SU-DHL-6 (cell line): ENCODE data around the gene AGTR1.

Experiments used
- H2AFZ ChIP-seq: fragments of 200-600 bp; sonication (generic); 2 replicates; pipeline ENCODE4 v1.6.1; 2014; ENCODE audit warnings: low read depth, mild to moderate bottlenecking, moderate library complexity, mixed read lengths, antibody characterized with exemption, low read length; ENCODE audit not compliant: severe bottlenecking
- H3F3A ChIP-seq: fragments of 200-600 bp; shearing (Covaris generic); 2 replicates; pipeline ENCODE4 v1.6.0; 2016; ENCODE audit warnings: antibody characterized with exemption, mild to moderate bottlenecking; ENCODE audit not compliant: insufficient read depth
- H3K27ac ChIP-seq: fragments of 200-600 bp; sonication (generic); 2 replicates; pipeline ENCODE4 v1.5.1; 2016; ENCODE audit warnings: low read depth, mild to moderate bottlenecking, low read length, moderate library complexity, mixed read lengths
- H3K27me3 ChIP-seq: fragments of 200-600 bp; sonication (generic), shearing (Covaris generic); 2 replicates; pipeline ENCODE4 v1.6.0; 2014; ENCODE audit warnings: mild to moderate bottlenecking, low read length
- H3K36me3 ChIP-seq: fragments of 200-600 bp; sonication (generic); 2 replicates; pipeline ENCODE4 v1.6.1; 2014; ENCODE audit warnings: mild to moderate bottlenecking, low read length, mixed read lengths
- H3K4me2 ChIP-seq: fragments of 300-600, 200-600 bp; shearing (Covaris generic), sonication (generic); 2 replicates; pipeline ENCODE4 v1.6.0; 2014; ENCODE audit warnings: low read length, low read depth, mild to moderate bottlenecking; ENCODE audit not compliant: poor library complexity, severe bottlenecking
- H3K4me3 ChIP-seq: fragments of 200-600 bp; sonication (generic); 2 replicates; pipeline ENCODE4 v1.5.1; 2014; ENCODE audit warnings: antibody characterized with exemption, low read length, mild to moderate bottlenecking, mixed read lengths; ENCODE audit not compliant: insufficient read depth, poor library complexity, severe bottlenecking
- H3K79me2 ChIP-seq: fragments of 200-600 bp; sonication (generic); 2 replicates; pipeline ENCODE4 v1.6.1; 2014; ENCODE audit warnings: mild to moderate bottlenecking, low read length, moderate library complexity; ENCODE audit not compliant: insufficient read depth
- H3K9ac ChIP-seq: fragments of 200-600 bp; sonication (generic); 2 replicates; pipeline ENCODE4 v1.7.0; 2014; ENCODE audit warnings: mild to moderate bottlenecking, low read length
- H3K9me2 ChIP-seq: fragments of 200-600 bp; sonication (generic); replicated peaks from 2 replicates; pipeline ENCODE4 v1.6.1; 2014; ENCODE audit warnings: low read length; ENCODE audit not compliant: insufficient read depth
- H3K9me3 ChIP-seq: fragments of 200-600 bp; sonication (generic); 2 replicates; pipeline ENCODE4 v1.6.1; 2014; ENCODE audit warnings: low read length, mixed read lengths; ENCODE audit not compliant: insufficient read depth
- H4K20me1 ChIP-seq: fragments of 200-600 bp; sonication (generic); 2 replicates; pipeline ENCODE4 v1.6.1; 2014; ENCODE audit warnings: low read depth, mild to moderate bottlenecking, antibody characterized with exemption, low read length, moderate library complexity, mixed read lengths
- CTCF ChIP-seq: fragments of 200-600 bp; sonication (generic); IDR thresholded peaks from one replicate; pipeline ENCODE4 v1.5.1; 2017; ENCODE audit warnings: antibody characterized with exemption, mild to moderate bottlenecking, low read length, moderate library complexity; ENCODE audit not compliant: insufficient read depth, poor library complexity, severe bottlenecking
- EZH2phosphoT487 ChIP-seq: fragments of 200-600 bp; sonication (generic), shearing (Covaris generic); conservative IDR thresholded peaks from 2 replicates; pipeline ENCODE4 v1.6.1; 2018; ENCODE audit warnings: mild to moderate bottlenecking, antibody characterized with exemption, low read length, moderate library complexity, mixed read lengths

The AGTR1 gene

GRCh38 chr3:148654433-148654832 is 43.3 kb upstream of the AGTR1 start:
- Histone ChIP-seq H3K9me2 (no peaks in the 10 kb centered on the region), H2AFZ (no peak overlapping the region), H4K20me1 (no peaks in the 10 kb centered on the region), H3K9ac (no peak overlapping the region), H3K9me3 (no peaks in the 10 kb centered on the region), H3K27me3 (no peaks in the 10 kb centered on the region; the same call in 1 of the 2 replicates), H3K79me2 (no peaks in the 10 kb centered on the region), H3K4me2 (no peak overlapping the region), H3K4me3 (no peak overlapping the region), H3K27ac (no peak overlapping the region), H3F3A (no peaks in the 10 kb centered on the region), H3K36me3 (no peaks in the 10 kb centered on the region)
- TF ChIP-seq EZH2phosphoT487 (no peak), CTCF (no peak)

- H3K36me3 ChIP-seq: no peaks in the 10 kb centered on the region
- H3K79me2 ChIP-seq: no peaks in the 10 kb centered on the region
- no peak overlapping the region for H3K27ac ChIP-seq
- TF ChIP-seq EZH2phosphoT487 (no peak), CTCF (no peak)
- H4K20me1 ChIP-seq: no peaks in the 10 kb centered on the region
- H3K4me3 ChIP-seq: no peak overlapping the region
- no peak overlapping the region for H2AFZ ChIP-seq
- no peaks in the 10 kb centered on the region; the same call in 1 of the 2 replicates for H3K27me3 ChIP-seq
- H3F3A ChIP-seq: no peaks in the 10 kb centered on the region
- no peak overlapping the region for H3K4me2 ChIP-seq
- no peaks in the 10 kb centered on the region for H3K9me2 ChIP-seq
- H3K9me3 ChIP-seq: no peaks in the 10 kb centered on the region
- no peak overlapping the region for H3K9ac ChIP-seq
Observed at GRCh38 chr3:148657470-148657869, 40.2 kb upstream of the AGTR1 start.

GRCh38 chr3:148659512-148659911 is 38.2 kb upstream of the AGTR1 start:
- H3K4me2 ChIP-seq: no peak overlapping the region
- H4K20me1 ChIP-seq: no peaks in the 10 kb centered on the region
- no peaks in the 10 kb centered on the region for H3K36me3 ChIP-seq
- no peaks in the 10 kb centered on the region for H3F3A ChIP-seq
- no peak overlapping the region for H3K9ac ChIP-seq
- no peak overlapping the region for H2AFZ ChIP-seq
- no peak overlapping the region for H3K27ac ChIP-seq
- H3K79me2 ChIP-seq: no peaks in the 10 kb centered on the region
- H3K9me2 ChIP-seq: no peaks in the 10 kb centered on the region
- H3K27me3 ChIP-seq: no peaks in the 10 kb centered on the region; the same call in 1 of the 2 replicates
- TF ChIP-seq CTCF (no peak), EZH2phosphoT487 (no peak)
- no peaks in the 10 kb centered on the region for H3K9me3 ChIP-seq
- no peak overlapping the region for H3K4me3 ChIP-seq
